HEK293 (cell line): ENCODE data around the gene FPR1.

Source experiments
- CTCF ChIA-PET: fragments of 350-600 bp; formaldehyde crosslinking; extraction: SDS; loops from one replicate; lab custom pipeline; 2021; ENCODE audit warnings: antibody characterized with exemption; lab: Yijun Ruan, JAX
- POLR2A ChIA-PET: fragments of 300-600 bp; formaldehyde crosslinking; extraction: SDS; loops from one replicate; lab custom pipeline; 2020; ENCODE audit warnings: antibody characterized with exemption, inconsistent platforms; lab: Yijun Ruan, JAX
- H3K27ac ChIP-seq: fragments of 200-500 bp; sonication (Bioruptor generic); 2 replicates; pipeline ENCODE4 v1.5.1; 2014; ENCODE audit warnings: low read depth, low read length, control low read depth, inconsistent platforms; ENCODE audit errors: extremely low read depth
- H3K36me3 ChIP-seq, 2 experiments: fragments of 200-500 bp in 1 of 2; sonication (Bioruptor generic) in 1 of 2; 1 replicate in 1 of 2; 2 replicates in 1 of 2; pipeline ENCODE4 v1.5.1; 2014 to 2017; ENCODE audit warnings: inconsistent platforms in 2 of 2, low read length in 2 of 2; ENCODE audit not compliant: control insufficient read depth in 2 of 2, insufficient read depth in 1 of 2
- H3K4me1 ChIP-seq: fragments of 200-500 bp; sonication (Bioruptor generic); 2 replicates; pipeline ENCODE4 v1.5.1; 2014; ENCODE audit warnings: mild to moderate bottlenecking, low read length, inconsistent platforms; ENCODE audit not compliant: control insufficient read depth, insufficient read depth
- H3K4me3 ChIP-seq: 2 replicates; pipeline ENCODE4 v1.5.1; 2011; ENCODE audit warnings: low read depth, mild to moderate bottlenecking, control low read depth, low read length, moderate library complexity
- H3K9me3 ChIP-seq: fragments of 200-500 bp; sonication (Bioruptor generic); 2 replicates; pipeline ENCODE4 v1.5.1; 2014; ENCODE audit warnings: low read depth, low read length, inconsistent platforms; ENCODE audit not compliant: control insufficient read depth, insufficient read depth
- EGR2 ChIP-seq: fragments of 450-650 bp; formaldehyde crosslinking; IDR thresholded peaks from 2 replicates; pipeline ENCODE4 v1.5.1; 2016; ENCODE audit warnings: low read depth, missing biosample characterization, missing genetic modification characterization
- GLIS2 ChIP-seq: fragments of 450-650 bp; formaldehyde crosslinking; IDR thresholded peaks from 2 replicates; pipeline ENCODE4 v1.5.1; 2016; ENCODE audit warnings: missing biosample characterization, missing genetic modification characterization
- KLF1 ChIP-seq: fragments of 450-650 bp; formaldehyde crosslinking; IDR thresholded peaks from 2 replicates; pipeline ENCODE4 v1.5.1; 2016; ENCODE audit warnings: missing biosample characterization, missing genetic modification characterization
- KLF10 ChIP-seq: fragments of 450-650 bp; IDR thresholded peaks from 2 replicates; pipeline ENCODE4 v1.5.1; 2018; ENCODE audit warnings: missing biosample characterization, mild to moderate bottlenecking, missing genetic modification characterization
- REPIN1 ChIP-seq: fragments of 450-650 bp; formaldehyde crosslinking; IDR thresholded peaks from 2 replicates; pipeline ENCODE4 v1.5.1; 2017; ENCODE audit warnings: missing biosample characterization, missing genetic modification characterization, low read depth
- TSHZ1 ChIP-seq: fragments of 450-650 bp; formaldehyde crosslinking; IDR thresholded peaks from 2 replicates; pipeline ENCODE4 v1.5.1; 2016; ENCODE audit warnings: missing biosample characterization, missing genetic modification characterization, borderline replicate concordance
- ZBTB26 ChIP-seq: fragments of 450-650 bp; formaldehyde crosslinking; optimal IDR thresholded peaks from 2 replicates; pipeline ENCODE3; 2016; ENCODE audit warnings: missing biosample characterization, mild to moderate bottlenecking, missing genetic modification characterization
- ZFHX2 ChIP-seq: fragments of 450-650 bp; formaldehyde crosslinking; conservative IDR thresholded peaks from 2 replicates; pipeline ENCODE4 v1.5.1; 2016; ENCODE audit warnings: missing biosample characterization, missing genetic modification characterization
- ZFP41 ChIP-seq: fragments of 450-650 bp; formaldehyde crosslinking; IDR thresholded peaks from 2 replicates; pipeline ENCODE4 v1.5.1; 2016; ENCODE audit warnings: missing biosample characterization, missing genetic modification characterization, borderline replicate concordance
- ZNF140 ChIP-seq: fragments of 450-650 bp; formaldehyde crosslinking; IDR thresholded peaks from 2 replicates; pipeline ENCODE4 v1.5.1; 2016; ENCODE audit warnings: missing biosample characterization, missing genetic modification characterization
- ZNF211 ChIP-seq: fragments of 450-650 bp; formaldehyde crosslinking; IDR thresholded peaks from 2 replicates; pipeline ENCODE4 v1.5.1; 2016; ENCODE audit warnings: low read depth, missing biosample characterization, missing genetic modification characterization
- ZNF341 ChIP-seq: fragments of 450-650 bp; formaldehyde crosslinking; IDR thresholded peaks from 2 replicates; pipeline ENCODE4; 2016; ENCODE audit warnings: low read depth, missing biosample characterization, missing genetic modification characterization
- ZNF366 ChIP-seq: fragments of 450-650 bp; formaldehyde crosslinking; conservative IDR thresholded peaks from 2 replicates; pipeline ENCODE4 v1.5.1; 2016; ENCODE audit warnings: missing biosample characterization, missing genetic modification characterization
- ZNF391 ChIP-seq: fragments of 450-650 bp; formaldehyde crosslinking; IDR thresholded peaks from 2 replicates; pipeline ENCODE4 v1.5.1; 2016; ENCODE audit warnings: low read depth, missing biosample characterization, missing genetic modification characterization, borderline replicate concordance
- ZNF449 ChIP-seq: fragments of 450-650 bp; formaldehyde crosslinking; IDR thresholded peaks from 2 replicates; pipeline ENCODE4 v1.5.1; 2017; ENCODE audit warnings: missing biosample characterization, mild to moderate bottlenecking, missing genetic modification characterization, moderate library complexity
- ZNF501 ChIP-seq: fragments of 450-650 bp; formaldehyde crosslinking; IDR thresholded peaks from 2 replicates; pipeline ENCODE4 v1.5.1; 2016; ENCODE audit warnings: missing biosample characterization, missing genetic modification characterization
- ZNF521 ChIP-seq: fragments of 450-650 bp; formaldehyde crosslinking; IDR thresholded peaks from 2 replicates; pipeline ENCODE4 v1.5.1; 2017; ENCODE audit warnings: missing biosample characterization, mild to moderate bottlenecking, missing genetic modification characterization
- ZNF555 ChIP-seq: fragments of 450-650 bp; formaldehyde crosslinking; conservative IDR thresholded peaks from 2 replicates; pipeline ENCODE4 v1.5.1; 2017; ENCODE audit warnings: missing biosample characterization, mild to moderate bottlenecking, missing genetic modification characterization, inconsistent platforms
- ZNF560 ChIP-seq: fragments of 450-650 bp; formaldehyde crosslinking; IDR thresholded peaks from 2 replicates; pipeline ENCODE4 v1.5.1; 2017; ENCODE audit warnings: missing biosample characterization, missing genetic modification characterization, borderline replicate concordance
- ZNF621 ChIP-seq: fragments of 450-650 bp; formaldehyde crosslinking; IDR thresholded peaks from 2 replicates; pipeline ENCODE4 v1.5.1; 2017; ENCODE audit warnings: missing biosample characterization, missing genetic modification characterization
- ZNF670 ChIP-seq: fragments of 450-650 bp; formaldehyde crosslinking; IDR thresholded peaks from 2 replicates; pipeline ENCODE4 v1.5.1; 2016; ENCODE audit warnings: missing biosample characterization, missing genetic modification characterization, low read depth
- ZNF747 ChIP-seq: fragments of 450-650 bp; formaldehyde crosslinking; IDR thresholded peaks from 2 replicates; pipeline ENCODE4 v1.5.1; 2016; ENCODE audit warnings: missing biosample characterization, missing genetic modification characterization
- ZNF837 ChIP-seq: fragments of 450-650 bp; formaldehyde crosslinking; IDR thresholded peaks from 2 replicates; pipeline ENCODE4 v1.5.1; 2016; ENCODE audit warnings: missing biosample characterization, missing genetic modification characterization
- ZSCAN23 ChIP-seq: fragments of 450-650 bp; formaldehyde crosslinking; IDR thresholded peaks from 2 replicates; pipeline ENCODE4 v1.5.1; 2016; ENCODE audit warnings: missing biosample characterization, missing genetic modification characterization
- TF ChIP-seq, protein P1 (sequence below): fragments of 450-650 bp; formaldehyde crosslinking; IDR thresholded peaks from 2 replicates; pipeline ENCODE4 v1.5.1; 2016; ENCODE audit warnings: missing biosample characterization, missing genetic modification characterization
- TF ChIP-seq, protein P2 (sequence below): sonication (generic); formaldehyde crosslinking; IDR thresholded peaks from 2 replicates; pipeline ENCODE4 v1.8.1; 2022; ENCODE audit warnings: mild to moderate bottlenecking, moderate library complexity, missing genetic modification reagents

FPR1 gene

DNA sequence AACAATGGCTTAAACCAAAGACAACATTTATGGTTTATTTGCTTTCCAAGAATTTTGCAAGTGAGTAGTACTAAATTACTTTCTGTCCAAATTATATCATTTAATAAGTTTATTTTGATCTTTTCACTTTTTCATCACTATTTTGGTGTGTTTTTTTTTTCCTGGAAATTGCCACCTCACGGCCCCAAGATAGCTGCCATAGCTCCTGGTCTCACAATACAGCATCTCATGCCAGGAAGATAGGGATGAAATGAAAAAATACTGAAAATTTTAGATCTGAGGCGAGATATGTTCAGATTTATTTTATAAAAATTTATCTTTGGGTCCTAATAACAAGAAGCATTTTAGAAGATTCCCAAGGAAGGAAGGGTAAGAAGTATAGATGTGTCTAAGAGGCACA lies 36.4 kb upstream of the FPR1 start:
- CTCF ChIA-PET, result no interaction called here
- no peaks in the 10 kb centered on the region for H3K36me3 ChIP-seq
- TF ChIP-seq GLIS2 (tag by site-specific recombination), result no peak
- no peak for TF ChIP-seq ZNF366 (tag by site-specific recombination)
- no peak for TF ChIP-seq ZSCAN23 (tag by site-specific recombination)
- TF ChIP-seq, protein P1, sequence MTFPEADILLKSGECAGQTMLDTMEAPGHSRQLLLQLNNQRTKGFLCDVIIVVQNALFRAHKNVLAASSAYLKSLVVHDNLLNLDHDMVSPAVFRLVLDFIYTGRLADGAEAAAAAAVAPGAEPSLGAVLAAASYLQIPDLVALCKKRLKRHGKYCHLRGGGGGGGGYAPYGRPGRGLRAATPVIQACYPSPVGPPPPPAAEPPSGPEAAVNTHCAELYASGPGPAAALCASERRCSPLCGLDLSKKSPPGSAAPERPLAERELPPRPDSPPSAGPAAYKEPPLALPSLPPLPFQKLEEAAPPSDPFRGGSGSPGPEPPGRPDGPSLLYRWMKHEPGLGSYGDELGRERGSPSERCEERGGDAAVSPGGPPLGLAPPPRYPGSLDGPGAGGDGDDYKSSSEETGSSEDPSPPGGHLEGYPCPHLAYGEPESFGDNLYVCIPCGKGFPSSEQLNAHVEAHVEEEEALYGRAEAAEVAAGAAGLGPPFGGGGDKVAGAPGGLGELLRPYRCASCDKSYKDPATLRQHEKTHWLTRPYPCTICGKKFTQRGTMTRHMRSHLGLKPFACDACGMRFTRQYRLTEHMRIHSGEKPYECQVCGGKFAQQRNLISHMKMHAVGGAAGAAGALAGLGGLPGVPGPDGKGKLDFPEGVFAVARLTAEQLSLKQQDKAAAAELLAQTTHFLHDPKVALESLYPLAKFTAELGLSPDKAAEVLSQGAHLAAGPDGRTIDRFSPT (tag by site-specific recombination), result no peak
- TF ChIP-seq ZNF211 (tag by site-specific recombination), result no peak
- TF ChIP-seq KLF10, result no peak
- no peak for TF ChIP-seq ZNF501 (tag by site-specific recombination)
- no peak for TF ChIP-seq ZFHX2 (tag by site-specific recombination)
- TF ChIP-seq ZNF341, result no peak
- no peak for TF ChIP-seq ZNF837 (tag by site-specific recombination)
- TF ChIP-seq ZFP41 (tag by site-specific recombination), result no peak
- TF ChIP-seq, all 188 proteins: peak for 0
- Histone ChIP-seq H3K27ac (no peak overlapping the region), H3K4me3 (no peak overlapping the region), H3K4me1 (no peaks in the 10 kb centered on the region), H3K9me3 (no peaks in the 10 kb centered on the region)
- POLR2A ChIA-PET, result no interaction called here

- H3K4me1 ChIP-seq, result no peaks in the 10 kb centered on the region
- no peaks in the 10 kb centered on the region for H3K36me3 ChIP-seq
- H3K9me3 ChIP-seq, result no peaks in the 10 kb centered on the region
- H3K27ac ChIP-seq, result no peak overlapping the region
- H3K4me3 ChIP-seq, result no peak overlapping the region
- TF ChIP-seq KLF1 (no peak), TSHZ1 (tag by site-specific recombination) (no peak), REPIN1 (no peak), ZBTB26 (tag by site-specific recombination) (no peak), ZNF521 (tag by site-specific recombination) (no peak), ZNF449 (tag by site-specific recombination) (no peak), ZNF560 (no peak), EGR2 (tag by site-specific recombination) (no peak), ZNF670 (tag by site-specific recombination) (no peak), ZNF747 (tag by site-specific recombination) (no peak), ZNF555 (tag by site-specific recombination) (no peak), ZNF391 (tag by site-specific recombination) (no peak), ZNF140 (tag by site-specific recombination) (no peak), ZNF621 (tag by site-specific recombination) (no peak)
- TF ChIP-seq, protein P2, sequence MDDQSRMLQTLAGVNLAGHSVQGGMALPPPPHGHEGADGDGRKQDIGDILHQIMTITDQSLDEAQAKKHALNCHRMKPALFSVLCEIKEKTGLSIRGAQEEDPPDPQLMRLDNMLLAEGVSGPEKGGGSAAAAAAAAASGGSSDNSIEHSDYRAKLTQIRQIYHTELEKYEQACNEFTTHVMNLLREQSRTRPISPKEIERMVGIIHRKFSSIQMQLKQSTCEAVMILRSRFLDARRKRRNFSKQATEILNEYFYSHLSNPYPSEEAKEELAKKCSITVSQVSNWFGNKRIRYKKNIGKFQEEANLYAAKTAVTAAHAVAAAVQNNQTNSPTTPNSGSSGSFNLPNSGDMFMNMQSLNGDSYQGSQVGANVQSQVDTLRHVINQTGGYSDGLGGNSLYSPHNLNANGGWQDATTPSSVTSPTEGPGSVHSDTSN, result no peak
- CTCF ChIA-PET, result no interaction called here
- POLR2A ChIA-PET, result no interaction called here
Measured at GRCh38 chr19:51786646-51787494, 35.2 kb upstream of the FPR1 start.
